ENCODE measurements around the gene MAP10. TPM values are rescaled to one million over a fixed set of nuclear protein-coding genes. Genes with fewer than 3 reads are reported as not detected.

Gene MAP10
- polyA plus RNA-seq, 12 donors, result 2.9 to 3.9 (median 3.3) TPM; not detected in 1

- no peak for DNase-seq
Observed at GRCh38 chr1:232853994-232854797, 49.0 kb downstream of the MAP10 start.

GRCh38 chr1:232854798-232855159 is 49.6 kb downstream of the MAP10 start:
- DNase-seq, result no peak

- no peak for DNase-seq
Observed at GRCh38 chr1:232856541-232856940, 51.3 kb downstream of the MAP10 start.

Other genes with a start within 250 kb of the MAP10 start
- 10 to 100 TPM in 11 of 12 donors, not detected in 1; 22.6 to 46.9 (median 31.7) TPM for gene SIPA1L2, start 175.3 kb upstream of the MAP10 start, polyA plus RNA-seq (ENCODE audit: insufficient read length in 12 of 12)
- gene NTPCR, start 145.2 kb downstream of the MAP10 start, polyA plus RNA-seq (ENCODE audit: insufficient read length in 12 of 12), result 10 to 100 TPM in 11 of 12 donors, not detected in 1; 17.4 to 41.8 (median 36.2) TPM

Measured in muscle of arm (tissue), 12 donors.